Tongue (tissue), 2 donors: ENCODE measurements around the gene INSIG2. TPM values are rescaled to one million over a fixed set of nuclear protein-coding genes. Genes with fewer than 3 reads are reported as not detected.
"Not testable (repeated sequence)": the region's sequence is repeated elsewhere in the genome, so short reads cannot be mapped to it uniquely, and the experiment has no call there.

Experiments used
- DNase-seq: peaks from one replicate; pipeline ENCODE4 v3.0.0-alpha.2; 2015
- total RNA-seq: library from RNA; depleted of rRNA; stranded (reverse); fragments of >200 nt; gene quantifications from one replicate; pipeline ENCODE4 v1.2.3, GENCODE V29; 2014

The INSIG2 gene
- total RNA-seq, 1 donor from 2014 or later = 15.6 TPM

DNA sequence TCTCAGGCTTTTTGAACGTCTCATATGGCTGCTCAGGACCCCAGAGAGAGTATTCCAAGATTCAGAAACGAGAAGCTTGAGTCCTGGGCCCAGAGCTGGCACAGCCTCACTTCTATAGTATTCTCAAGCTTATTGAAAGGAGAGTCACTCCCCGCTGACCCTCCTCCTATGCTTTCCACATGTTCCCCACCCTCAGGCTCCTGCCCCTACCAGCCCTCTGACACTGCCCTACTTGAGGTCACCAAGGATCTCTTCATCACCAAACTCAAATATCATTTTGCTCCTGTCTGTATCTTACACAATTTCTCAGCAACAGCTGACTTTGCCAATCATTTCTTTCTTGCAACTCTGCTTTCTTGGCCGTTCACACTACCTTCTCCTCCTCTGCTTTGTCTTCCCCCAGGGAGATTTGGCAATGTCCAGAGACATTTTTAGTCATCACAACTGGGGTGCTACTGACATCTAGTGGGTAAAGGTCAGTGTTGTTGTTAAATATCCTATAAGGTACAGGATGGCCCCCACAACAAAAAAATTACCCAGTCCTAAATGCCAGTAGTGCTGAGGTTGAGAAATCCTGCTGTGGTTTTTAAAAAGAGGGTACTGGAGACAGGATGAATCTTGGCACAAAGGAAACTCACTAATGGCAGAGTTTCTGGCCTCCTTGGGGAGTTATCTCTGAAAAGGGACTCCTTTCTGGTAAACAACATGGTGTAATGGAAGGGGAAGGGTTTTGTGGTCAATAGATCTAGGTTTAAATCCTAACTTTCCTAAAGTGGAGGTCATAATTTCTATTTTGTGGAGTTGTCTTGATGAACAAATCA, 26.9 kb upstream of the INSIG2 start:
- peak; percentile 19 for DNase-seq

DNA sequence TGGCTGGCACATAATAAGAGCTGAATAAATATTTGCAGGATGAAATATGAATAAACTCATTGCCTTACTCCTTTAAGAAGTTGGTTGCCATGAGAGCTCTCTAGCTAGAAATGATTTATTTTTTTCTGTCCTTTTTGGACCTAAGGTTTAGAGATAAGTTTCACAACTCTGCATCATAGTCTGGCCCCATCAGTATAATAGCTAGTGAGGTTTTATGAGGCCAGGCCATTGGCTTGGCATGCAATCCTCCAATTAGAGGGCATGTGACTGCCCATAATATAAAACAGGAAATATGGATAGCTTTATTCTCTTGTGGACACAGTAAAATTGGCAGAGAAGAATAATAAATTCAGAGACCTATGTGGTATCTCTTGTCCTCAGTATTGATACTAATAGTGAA, 26.2 kb upstream of the INSIG2 start:
- no peak for DNase-seq

DNA sequence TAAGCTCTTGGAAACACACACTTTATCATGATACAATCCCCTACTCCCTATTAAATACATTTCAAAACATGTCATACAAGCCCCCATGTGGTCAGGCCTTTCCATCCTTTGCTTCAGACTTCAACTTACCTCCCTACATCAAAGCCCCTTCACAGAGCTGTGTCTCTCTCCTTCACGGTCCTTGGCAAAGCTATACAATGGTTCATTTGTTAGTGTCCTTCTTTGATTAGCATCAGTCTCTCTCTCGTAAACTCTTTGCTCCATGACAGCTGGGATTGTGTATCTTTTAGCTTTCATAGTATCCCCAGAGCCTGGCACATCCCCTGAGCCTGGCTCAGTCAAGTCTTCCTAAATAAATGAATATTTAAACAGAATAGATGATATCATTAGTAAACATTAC, 25.6 kb upstream of the INSIG2 start:
- DNase-seq = no peak

DNA sequence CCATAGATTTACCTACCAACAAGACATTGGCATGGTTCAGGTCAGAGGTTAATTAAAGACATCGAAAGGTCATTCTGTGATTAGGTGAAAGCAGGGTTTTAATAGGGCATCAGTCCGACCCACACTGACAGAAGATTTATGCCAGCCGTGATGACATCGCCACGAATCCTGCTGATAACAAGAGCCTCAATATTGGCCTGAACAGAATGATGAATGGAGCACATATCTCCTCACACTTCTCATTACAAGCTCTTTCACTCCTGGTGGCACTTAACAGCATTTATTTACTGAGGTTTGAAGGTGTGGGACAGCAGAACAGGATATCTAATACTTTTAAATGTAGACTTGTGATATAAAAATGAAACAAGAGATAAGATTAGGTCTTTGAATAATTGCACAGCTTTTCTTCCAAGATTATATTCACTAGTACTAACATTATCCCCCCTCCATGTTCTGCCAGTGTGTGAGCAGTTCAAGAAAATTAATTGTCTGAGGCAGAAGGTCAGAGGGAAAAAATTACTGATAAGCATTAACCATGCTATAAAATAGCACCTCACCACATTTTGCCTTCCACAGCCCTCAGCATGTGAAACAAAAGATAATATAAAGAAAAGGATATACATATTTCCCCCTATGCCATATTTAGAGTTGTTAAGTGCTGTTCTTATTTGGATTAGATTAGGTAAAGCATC, 23.1 kb upstream of the INSIG2 start:
- no peak for DNase-seq

DNA sequence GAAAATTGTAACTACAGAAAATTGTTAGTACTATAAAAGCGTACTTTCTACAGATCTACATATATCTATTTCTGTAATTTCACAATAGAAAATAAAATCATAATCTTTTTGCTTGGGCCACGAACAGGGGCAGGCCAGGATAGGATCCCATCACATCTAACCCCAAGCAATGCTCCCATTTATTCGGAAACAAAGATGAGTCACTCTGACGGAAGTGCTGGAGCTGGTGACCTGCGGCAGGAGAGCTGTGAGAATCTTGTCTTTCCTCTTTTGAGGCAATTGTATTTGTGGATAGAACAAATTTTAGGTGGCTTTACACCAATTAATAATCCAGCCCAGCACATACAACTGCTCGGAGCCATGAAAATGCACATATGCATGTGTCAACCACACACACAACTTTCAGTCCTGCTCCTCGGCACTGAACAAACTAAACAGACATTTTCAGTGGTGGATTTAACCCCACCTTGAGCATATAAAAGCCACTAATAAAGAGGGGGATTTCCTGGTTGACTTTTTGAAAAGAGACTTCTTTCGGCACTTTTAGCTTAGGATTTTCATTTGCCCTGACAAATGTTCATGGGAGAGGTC, 22.3 kb upstream of the INSIG2 start:
- no peak for DNase-seq

DNA sequence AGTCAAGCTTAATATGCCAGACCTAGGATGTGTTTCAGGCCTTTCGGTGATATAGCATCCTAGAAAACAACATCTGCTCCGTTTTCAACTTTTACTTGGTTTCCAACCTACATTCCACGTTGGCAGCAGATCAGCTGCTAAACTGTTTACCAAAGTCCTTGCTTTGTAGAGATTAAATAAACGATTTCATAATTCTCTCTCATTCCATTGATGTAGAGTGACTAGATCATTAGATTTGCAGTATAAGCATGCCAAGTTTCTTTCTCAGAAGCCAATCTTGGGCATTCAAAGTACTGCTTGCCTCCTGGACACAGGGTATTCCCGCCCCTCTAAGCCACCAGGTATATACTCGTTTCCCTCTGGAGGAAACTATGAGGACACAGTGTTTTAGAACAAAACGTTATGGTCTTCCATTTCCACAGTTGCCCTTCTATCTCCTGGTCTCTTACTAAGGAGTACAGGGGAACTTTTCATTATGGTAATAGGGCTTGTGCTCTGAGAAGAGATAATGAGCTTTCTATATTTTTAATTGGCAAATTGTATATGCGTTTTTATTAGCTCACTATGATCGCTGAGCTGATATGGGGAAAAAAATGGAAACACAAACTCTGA, 10.5 kb upstream of the INSIG2 start:
- no peak for DNase-seq

DNA sequence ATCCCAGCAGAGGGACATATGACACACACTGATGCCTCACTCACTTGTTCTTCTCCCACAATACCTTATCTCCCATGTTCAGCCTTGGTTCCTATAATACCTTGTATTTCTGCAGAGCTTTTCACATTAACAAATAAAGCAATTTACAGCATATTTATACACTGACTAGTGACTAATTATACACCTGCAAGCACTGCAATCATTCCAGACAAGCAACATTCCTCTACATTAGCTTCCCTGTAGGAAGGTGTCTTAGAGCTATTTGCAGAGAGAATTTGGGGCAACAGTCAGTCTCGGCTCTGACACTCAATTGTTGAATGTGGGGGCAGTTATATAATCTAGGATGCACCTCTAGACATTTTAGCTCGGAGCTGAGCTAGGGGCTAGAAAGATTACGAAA, 9.5 kb upstream of the INSIG2 start:
- DNase-seq = no peak

DNA sequence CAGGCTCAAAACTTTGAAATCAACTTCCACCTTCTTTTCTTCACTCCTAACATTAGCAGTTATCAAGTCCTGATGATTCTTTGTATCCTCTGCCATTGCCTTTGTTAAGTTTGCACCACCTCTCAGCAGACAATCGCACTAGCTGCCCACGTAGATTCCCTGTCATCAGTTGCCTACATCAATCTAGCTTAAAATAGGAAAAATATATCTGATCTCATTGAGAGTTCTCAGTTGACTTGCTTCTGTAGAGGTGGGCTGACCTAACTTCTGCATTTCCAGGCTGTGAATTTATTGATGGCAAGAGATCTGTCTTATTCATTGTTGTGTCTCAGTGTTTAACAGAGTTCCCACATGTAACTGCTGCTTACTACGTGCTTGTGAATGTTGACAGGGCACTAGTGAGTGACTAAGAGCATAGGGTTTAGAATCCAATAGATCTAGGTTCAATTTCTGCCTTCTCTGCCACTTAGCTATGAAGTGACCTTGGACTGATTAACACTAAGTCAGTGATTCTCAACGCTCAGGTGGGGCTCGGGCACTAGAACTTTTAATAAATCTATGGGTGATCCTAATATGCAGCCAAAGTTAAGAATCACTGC, 3.7 kb upstream of the INSIG2 start:
- no peak for DNase-seq

DNA sequence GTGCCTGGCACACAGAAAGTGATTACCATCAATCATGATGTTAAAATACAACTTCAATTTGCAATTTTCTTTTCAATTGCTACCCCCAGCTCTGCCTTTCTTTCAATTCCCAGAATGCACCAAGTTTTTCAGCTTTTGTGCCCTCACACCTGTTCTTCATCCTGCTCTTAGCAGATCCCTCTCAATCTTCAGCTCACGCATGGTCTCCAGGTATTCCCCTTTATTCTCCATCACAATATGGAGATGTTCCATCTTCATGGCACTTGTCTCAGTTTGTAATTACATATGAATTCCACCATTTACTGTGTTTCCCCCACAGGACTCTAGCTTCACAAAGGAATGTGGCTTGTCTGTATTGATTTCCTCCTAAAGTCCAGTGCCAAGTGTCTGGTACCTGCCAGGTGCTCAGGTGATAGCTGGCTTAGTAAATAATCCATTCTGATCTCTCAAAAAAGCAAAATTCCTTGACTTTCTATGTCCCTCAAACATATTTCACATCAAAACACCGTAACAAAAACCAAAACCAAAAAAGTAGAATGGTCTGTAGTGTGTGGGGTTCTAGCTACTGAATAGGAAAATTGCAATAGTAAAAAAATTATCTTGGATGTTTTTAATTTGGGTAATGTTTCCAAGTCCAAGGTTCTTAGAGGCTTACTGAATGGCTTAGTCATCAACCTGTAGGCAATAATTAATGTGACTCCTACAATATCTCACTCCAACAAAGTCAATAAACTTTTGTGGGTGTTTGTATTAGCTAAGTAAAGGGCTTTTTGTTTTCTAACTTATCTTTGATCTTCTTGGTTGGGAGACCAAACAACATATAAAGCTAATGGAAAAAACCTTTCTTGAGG, 2.9 kb upstream of the INSIG2 start:
- no peak for DNase-seq

DNA sequence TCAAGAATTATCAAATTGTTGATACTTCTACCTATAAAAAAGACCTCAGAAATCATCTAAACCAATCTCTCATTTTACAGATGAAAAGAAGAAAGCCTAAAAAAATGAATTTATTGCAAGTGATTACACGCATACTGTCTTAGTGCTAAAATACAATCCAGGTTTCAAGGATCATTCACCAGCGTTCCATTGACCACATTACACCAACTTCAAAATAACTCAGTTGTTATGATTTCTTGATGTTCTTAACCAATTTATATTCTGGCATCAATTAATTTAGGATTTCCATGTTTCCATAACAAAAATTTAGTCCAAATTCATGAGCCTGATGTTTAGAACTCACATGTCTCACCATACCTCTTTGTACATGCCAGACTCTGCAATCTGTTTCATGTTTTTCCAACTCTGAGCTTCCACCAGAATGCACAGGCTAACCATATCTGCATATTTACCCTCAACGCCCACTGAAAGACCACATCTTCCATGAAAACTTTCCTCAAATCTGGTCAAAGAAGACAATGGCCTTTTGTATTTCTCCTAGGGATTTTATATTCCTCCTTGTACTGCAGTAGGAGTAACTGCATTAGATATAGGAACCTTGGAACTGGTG, 2.1 kb upstream of the INSIG2 start:
- DNase-seq = no peak

DNA sequence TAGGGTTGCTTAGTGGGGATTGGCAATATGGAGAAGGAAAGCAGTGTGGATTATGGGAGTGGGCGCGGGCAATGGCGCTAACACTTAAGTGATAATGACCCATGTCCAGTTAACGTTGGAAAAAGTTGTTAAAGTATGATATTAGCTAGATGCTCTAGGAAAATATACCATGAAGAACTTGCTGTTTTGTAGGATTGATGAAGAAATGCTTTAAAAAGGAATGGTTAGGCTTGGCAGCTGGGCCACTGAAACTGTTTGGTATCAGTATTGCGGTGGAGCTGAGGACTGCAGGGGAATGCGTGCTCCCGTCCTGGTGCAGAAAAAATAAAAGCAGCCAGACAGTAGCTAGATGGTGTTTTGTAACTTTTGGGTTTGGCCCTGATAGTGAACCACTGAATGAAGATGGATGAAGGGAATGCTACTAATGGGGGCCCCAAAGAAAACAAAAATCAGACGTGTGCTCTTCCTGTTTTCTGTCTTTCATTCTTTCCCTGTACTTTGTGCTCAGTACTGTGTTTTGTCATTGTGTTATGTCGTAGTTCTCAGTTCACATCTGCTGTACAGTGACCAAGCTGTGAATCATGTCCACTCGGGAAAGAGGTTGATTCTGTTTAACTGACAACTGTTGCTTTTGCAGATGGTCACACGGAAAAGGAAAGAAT, 999 bp downstream of the INSIG2 start:
- DNase-seq = peak; percentile 56

DNA sequence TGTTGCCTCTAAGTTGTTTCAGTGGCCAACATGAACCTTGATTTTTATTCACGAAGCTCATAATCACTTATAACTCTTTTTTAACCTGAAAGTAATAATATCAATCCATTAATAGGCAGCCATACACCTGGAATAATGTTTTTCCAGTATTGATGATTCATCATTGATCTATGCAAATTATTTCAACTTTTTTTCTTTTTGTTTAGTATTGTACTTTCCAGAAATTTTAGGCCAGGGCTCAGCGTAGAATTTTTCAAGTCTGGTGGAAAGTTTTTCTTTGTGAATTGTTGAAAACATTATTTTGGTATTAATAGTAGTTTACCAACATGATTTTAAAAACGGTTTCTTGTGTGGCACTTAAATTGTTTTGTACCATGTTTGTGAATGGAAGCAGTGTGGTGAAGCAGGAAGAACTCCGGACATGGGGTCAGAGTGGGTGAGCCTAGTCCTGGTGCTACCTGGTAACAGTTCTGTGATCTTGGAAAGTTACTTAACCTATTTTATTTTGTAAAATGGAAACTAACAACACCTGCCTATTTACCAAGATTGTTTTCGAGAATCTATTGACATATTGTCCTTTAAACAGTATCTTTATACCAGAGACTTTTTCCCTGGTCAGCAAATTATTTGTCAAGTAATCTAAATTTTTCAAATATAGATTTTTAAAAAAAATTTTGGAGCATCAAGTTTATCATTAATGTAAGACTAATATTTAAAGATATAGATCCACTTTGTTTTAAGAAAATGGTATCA, 2.3 kb downstream of the INSIG2 start:
- no peak for DNase-seq

DNA sequence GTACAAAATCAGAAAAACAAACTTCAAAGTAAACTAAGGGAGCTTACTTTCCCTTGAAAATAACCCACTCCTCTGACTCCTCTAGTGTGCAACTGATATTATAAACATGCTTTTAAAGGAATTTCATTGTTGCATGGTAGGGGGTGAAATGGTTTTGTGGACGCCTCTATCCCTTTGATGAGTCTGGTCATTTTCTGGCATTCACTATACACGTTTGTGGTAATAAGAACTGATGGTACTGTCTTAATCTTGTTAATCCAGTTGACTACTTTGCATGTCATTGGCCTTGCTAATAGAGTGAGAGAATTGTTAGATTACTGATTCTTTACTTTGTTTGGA, 2.8 kb downstream of the INSIG2 start:
- no peak for DNase-seq

DNA sequence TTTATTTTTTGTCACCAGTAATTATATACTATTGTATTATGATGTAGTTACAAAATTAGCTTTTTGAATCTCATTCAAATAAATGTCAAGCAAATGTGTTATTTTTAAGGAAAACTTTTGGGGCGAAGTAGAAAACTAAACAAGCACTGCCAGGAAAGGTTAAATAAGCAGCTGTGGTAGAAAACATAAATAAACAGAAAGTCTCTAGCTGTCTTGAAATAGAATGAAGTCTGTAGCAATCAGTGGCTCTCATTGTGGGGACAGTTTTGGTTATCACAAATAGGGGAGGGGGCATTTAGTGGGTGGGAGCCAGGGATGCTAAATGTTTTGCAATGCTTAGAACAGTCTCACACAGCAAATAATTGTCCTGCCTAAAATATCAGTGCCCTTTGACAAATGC, 3.4 kb downstream of the INSIG2 start:
- DNase-seq = no peak

DNA sequence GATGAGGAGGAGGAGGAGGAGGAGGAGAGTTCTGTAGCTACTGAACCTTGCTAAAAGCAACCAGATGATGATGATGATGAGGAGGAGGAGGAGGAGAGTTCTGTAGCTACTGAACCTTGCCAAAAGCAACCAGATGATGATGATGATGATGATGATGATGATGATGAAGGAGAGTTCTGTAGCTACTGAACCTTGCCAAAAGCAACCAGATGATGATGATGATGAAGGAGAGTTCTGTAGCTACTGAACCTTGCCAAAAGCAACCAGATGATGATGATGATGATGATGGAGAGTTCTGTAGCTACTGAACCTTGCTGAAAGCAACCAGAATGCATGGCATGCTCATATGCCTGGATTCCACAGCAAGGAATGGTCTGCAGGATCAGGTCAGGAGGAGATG, 5.8 kb downstream of the INSIG2 start:
- DNase-seq = not testable (repeated sequence)

DNA sequence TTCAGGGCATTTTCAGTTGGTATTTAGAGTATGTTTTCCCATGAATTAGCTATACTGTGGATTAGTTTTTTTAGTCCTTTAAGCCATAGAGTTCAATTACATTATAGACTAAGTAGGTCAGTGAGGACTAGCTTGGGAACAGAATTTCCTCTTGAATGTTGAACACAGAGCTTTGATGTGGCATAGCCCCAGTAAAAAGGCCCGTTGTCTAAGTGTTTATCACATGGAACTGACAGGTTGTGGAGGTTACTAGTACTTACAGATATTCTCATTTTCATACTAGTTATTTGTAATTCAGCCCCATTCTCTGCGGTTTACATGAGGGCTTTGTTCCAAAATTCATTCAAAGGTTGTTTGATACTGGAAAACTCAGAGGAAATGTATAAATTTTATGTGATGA, 6.2 kb downstream of the INSIG2 start:
- no peak for DNase-seq

DNA sequence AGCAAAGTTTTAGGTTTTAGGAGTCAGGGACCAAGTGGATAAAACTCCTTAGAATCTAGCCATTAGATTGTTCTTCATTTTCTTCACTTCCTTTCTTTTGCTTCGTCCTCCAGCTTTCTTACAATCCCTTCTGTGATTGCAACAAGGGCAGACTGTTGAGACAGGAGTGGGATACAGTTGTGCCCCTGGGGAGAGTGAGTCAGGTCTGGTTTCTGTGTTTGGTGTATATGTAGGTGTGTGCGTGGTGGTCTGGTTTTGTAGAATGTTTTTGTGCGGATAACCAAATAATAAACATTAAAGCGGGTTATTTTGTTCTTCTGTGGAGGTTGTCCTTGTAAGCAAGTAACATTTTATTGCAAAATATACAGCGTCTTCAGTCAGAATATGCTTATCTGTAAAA, 7.3 kb downstream of the INSIG2 start:
- DNase-seq = no peak

DNA sequence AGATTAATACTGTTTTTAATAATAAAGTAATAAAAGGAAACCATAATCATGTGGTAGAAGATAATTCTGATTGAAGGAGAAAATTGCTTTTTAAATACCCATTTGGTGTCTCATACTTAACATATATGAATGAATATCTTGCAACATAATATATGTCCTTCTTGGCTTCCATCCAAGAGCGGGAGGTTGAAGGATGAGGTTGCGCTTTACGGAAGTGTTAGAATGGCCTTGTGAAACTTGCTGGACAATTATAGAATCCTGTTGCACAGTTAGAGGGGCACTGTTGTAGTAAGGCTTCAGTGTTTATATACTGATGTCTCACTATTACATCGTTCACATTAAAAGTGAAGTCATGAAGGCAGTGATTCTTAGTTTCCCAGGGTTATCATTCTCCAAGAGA, 9.4 kb downstream of the INSIG2 start:
- no peak for DNase-seq

DNA sequence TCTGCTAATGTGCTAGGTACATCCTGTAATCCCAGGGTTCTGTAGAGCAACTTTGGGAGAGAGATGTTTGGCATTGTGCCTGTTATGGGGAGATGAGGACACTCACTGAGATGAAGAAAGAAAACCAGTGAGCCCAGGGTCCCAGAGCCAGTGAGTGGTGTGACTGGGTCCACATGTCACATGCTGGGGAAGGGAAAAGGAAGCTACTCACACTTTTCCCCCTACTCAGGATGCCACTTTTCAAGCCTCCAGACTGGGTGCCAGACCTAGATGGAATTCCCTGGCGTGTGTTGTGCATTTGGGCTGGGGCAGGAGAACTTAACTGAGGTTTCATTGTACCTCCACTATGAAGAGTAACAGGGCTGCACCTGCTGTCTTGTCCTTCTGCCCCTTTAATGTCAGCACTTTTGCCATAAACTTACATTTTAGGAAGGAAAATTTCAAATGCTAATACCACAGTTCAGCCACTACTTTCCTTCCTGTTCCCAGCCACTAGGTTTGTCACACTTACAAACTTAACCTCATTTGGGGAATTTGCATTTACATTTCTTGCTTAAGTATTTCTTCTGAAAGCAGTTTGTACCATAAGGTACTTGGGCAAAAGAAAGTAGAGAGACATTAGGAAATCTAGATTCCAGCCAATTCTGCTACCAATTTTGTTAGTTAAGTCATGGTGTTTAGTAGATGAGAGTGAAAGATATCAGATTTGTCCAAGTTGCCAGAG, 10.2 kb downstream of the INSIG2 start:
- no peak for DNase-seq
